ENCODE measurements around the gene ATXN1. TPM values are rescaled to one million over a fixed set of nuclear protein-coding genes. Genes with fewer than 3 reads are reported as not detected.

The ATXN1 gene
- total and polyA plus RNA-seq, 2 donors from 2014 or later = 4.2 to 58.2 TPM

GRCh38 chr6:16754876-16755275, 6.4 kb downstream of the ATXN1 start:
- Histone ChIP-seq H3K36me3 (ENCODE audit: control insufficient read depth in 2 of 3, insufficient read depth in 3 of 3, low read length in 3 of 3) (peaks cover 0 to 2% (median 0%) of the 10 kb centered on the region in 3 donors), H3K27me3 (ENCODE audit: control insufficient read depth, insufficient read depth, low read length) (no peaks in the 10 kb centered on the region), H3K9me3 (ENCODE audit: control insufficient read depth in 2 of 3, insufficient read depth in 1 of 3, low read length in 3 of 3) (no peaks in the 10 kb centered on the region), H3K9ac (ENCODE audit: low read length in 3 of 3) (no peak overlapping the region), H3K27ac (ENCODE audit: low read depth in 2 of 2, low read length in 2 of 2) (no peak overlapping the region), H3K4me1 (ENCODE audit: control insufficient read depth in 2 of 3, insufficient read depth in 2 of 3, low read depth in 1 of 3, low read length in 3 of 3) (peaks cover 4 to 10% (median 6%) of the 10 kb centered on the region in 3 donors), H3K4me3 (ENCODE audit: low read length in 3 of 3) (no peak overlapping the region)
- intact Hi-C loops (cut with DNase I) = no loop called here
- no peak for TF ChIP-seq CTCF (IDR thresholded peaks at IDR 0.05; ENCODE audit: borderline replicate concordance, extremely low read depth, insufficient read depth)
- DNase-seq = no peak
- no peak for FAIRE-seq

- no peak overlapping the region for H3K4me3 ChIP-seq (ENCODE audit: low read length in 3 of 3)
- no peak overlapping the region for H3K9ac ChIP-seq (ENCODE audit: low read length in 3 of 3)
- H3K36me3 ChIP-seq (ENCODE audit: control insufficient read depth in 2 of 3, insufficient read depth in 3 of 3, low read length in 3 of 3) = peaks cover 0 to 2% (median 0%) of the 10 kb centered on the region in 3 donors
- no peak for TF ChIP-seq CTCF (IDR thresholded peaks at IDR 0.05; ENCODE audit: borderline replicate concordance, extremely low read depth, insufficient read depth)
- DNase-seq (no peak), FAIRE-seq (no peak)
- no peaks in the 10 kb centered on the region for H3K27me3 ChIP-seq (ENCODE audit: control insufficient read depth, insufficient read depth, low read length)
- peaks cover 4 to 10% (median 6%) of the 10 kb centered on the region in 3 donors for H3K4me1 ChIP-seq (ENCODE audit: control insufficient read depth in 2 of 3, insufficient read depth in 2 of 3, low read depth in 1 of 3, low read length in 3 of 3)
- H3K9me3 ChIP-seq (ENCODE audit: control insufficient read depth in 2 of 3, insufficient read depth in 1 of 3, low read length in 3 of 3) = no peaks in the 10 kb centered on the region
- H3K27ac ChIP-seq (ENCODE audit: low read depth in 2 of 2, low read length in 2 of 2) = no peak overlapping the region
- intact Hi-C loops (cut with DNase I) = no loop called here
These were observed 7.0 kb downstream of the ATXN1 start for GRCh38 chr6:16754274-16754673.

DNA sequence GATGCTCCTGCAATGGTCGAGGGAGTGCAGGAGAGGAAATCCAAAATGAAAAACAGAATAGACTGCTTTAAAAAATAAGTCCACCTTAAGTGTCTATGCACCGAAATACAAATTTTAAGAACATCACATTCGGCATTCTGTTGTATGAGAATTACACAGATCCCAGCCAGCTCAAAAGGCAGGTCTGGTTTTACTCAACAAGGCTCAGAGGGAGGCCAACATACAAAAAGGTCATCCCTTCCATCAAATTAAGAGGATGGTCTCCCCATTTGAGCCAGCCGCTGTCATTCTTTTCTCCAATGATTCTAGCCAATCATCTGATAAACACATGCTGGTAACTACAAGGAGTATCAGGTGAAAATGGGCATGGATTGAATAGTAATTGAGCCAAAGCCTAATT, 7.9 kb downstream of the ATXN1 start:
- Histone ChIP-seq H3K4me1 (ENCODE audit: control insufficient read depth in 2 of 3, insufficient read depth in 2 of 3, low read depth in 1 of 3, low read length in 3 of 3) (peaks cover 4 to 6% (median 5%) of the 10 kb centered on the region in 3 donors), H3K9ac (ENCODE audit: low read length in 3 of 3) (no peak overlapping the region), H3K9me3 (ENCODE audit: control insufficient read depth in 2 of 3, insufficient read depth in 1 of 3, low read length in 3 of 3) (no peaks in the 10 kb centered on the region), H3K36me3 (ENCODE audit: control insufficient read depth in 2 of 3, insufficient read depth in 3 of 3, low read length in 3 of 3) (peaks cover 0 to 2% (median 0%) of the 10 kb centered on the region in 3 donors), H3K27me3 (ENCODE audit: control insufficient read depth, insufficient read depth, low read length) (no peaks in the 10 kb centered on the region), H3K4me3 (ENCODE audit: low read length in 3 of 3) (no peak overlapping the region), H3K27ac (ENCODE audit: low read depth in 2 of 2, low read length in 2 of 2) (no peak overlapping the region)
- TF ChIP-seq CTCF (IDR thresholded peaks at IDR 0.05; ENCODE audit: borderline replicate concordance, extremely low read depth, insufficient read depth) = no peak
- no peak for DNase-seq
- no peak for FAIRE-seq
- intact Hi-C loops (cut with DNase I) = no loop called here
